Neural progenitor cell (in vitro differentiated cells): ENCODE data around the gene ANKRD31.

ENCODE experiments used
- EZH2 ChIP-seq: fragments of 200-600 bp; sonication (generic); IDR thresholded peaks from 2 replicates; pipeline ENCODE4 v1.6.1; 2017; ENCODE audit warnings: antibody characterized with exemption, mild to moderate bottlenecking, moderate library complexity
- TF ChIP-seq, protein P1 (sequence below): fragments of 200-600 bp; sonication (generic); IDR thresholded peaks from 2 replicates; pipeline ENCODE4 v1.5.1; 2017; ENCODE audit warnings: antibody characterized with exemption, mild to moderate bottlenecking

DNA sequence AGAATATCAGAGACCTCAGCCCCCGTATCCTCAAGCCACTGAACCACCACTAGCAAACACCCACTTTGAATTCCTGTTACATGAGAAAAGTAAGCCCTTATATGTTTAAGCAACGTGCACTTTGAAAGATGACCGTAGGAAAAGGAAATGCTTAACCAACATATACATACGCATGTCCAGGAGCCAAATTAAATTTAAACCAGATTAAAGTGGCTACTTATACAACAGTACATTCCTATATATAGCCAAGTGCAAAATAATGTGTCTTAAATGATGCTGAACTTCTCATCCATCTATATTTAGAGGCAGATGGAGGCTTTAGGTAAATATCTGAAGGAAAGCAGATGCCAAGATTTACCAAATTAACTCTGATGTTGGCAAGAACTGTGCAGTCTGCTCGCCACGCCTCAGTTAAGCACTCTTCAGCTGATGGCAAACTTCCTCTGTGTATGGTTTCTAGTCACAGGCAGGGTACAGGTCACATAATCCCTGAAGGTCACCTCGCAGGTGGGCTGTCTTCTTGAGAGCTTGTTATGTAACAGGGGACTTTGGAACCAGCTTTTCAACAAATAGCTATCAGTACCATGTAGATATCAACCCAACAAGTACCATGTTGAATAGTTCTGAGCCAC, 192.9 kb downstream of the ANKRD31 start:
- TF ChIP-seq, protein P1, sequence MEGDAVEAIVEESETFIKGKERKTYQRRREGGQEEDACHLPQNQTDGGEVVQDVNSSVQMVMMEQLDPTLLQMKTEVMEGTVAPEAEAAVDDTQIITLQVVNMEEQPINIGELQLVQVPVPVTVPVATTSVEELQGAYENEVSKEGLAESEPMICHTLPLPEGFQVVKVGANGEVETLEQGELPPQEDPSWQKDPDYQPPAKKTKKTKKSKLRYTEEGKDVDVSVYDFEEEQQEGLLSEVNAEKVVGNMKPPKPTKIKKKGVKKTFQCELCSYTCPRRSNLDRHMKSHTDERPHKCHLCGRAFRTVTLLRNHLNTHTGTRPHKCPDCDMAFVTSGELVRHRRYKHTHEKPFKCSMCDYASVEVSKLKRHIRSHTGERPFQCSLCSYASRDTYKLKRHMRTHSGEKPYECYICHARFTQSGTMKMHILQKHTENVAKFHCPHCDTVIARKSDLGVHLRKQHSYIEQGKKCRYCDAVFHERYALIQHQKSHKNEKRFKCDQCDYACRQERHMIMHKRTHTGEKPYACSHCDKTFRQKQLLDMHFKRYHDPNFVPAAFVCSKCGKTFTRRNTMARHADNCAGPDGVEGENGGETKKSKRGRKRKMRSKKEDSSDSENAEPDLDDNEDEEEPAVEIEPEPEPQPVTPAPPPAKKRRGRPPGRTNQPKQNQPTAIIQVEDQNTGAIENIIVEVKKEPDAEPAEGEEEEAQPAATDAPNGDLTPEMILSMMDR, result no peak
- no peak for TF ChIP-seq EZH2
